GM12878 (cell line): Measurements from ENCODE around the gene NEAT1. TPM values are rescaled to one million over a fixed set of nuclear protein-coding genes. Genes with fewer than 3 reads are reported as not detected.

ENCODE experiments used
- ATAC-seq: fragments of 200-7000 bp; cut with Tn5 transposase; 3 replicates; pipeline ENCODE4 v1.9.1; 2020; ENCODE audit warnings: mild to moderate bottlenecking, moderate library complexity
- BruUV-seq: library from RNA; stranded (reverse); fragments of 400-500 nt; replicated peaks from 2 replicates; lab custom pipeline; 2021; lab: Mats Ljungman, UMichigan
- CTCF ChIA-PET: fragments of 300-600 bp; sonication (Branson Sonifier 250); formaldehyde crosslinking; extraction: SDS; loops from one replicate; lab custom pipeline; 2021; ENCODE audit warnings: inconsistent platforms; lab: Yijun Ruan, JAX
- POLR2A ChIA-PET: fragments of 350-600 bp; formaldehyde crosslinking; extraction: SDS; loops from one replicate; lab custom pipeline; 2021; ENCODE audit warnings: inconsistent platforms; lab: Charles Lee
- RAD21 ChIA-PET: fragments of 300-600 bp; sonication (Branson Sonifier 250); formaldehyde crosslinking; loops from one replicate; lab custom pipeline; 2023; ENCODE audit warnings: antibody characterized with exemption; ENCODE audit not compliant: unreplicated experiment; lab: Charles Lee
- SMC1A ChIA-PET: fragments of 300-600 bp; sonication (Branson Sonifier 250); formaldehyde crosslinking; loops from one replicate; lab custom pipeline; 2023; ENCODE audit not compliant: unreplicated experiment, uncharacterized antibody; lab: Charles Lee
- DNase-seq: peaks from one replicate; pipeline ENCODE4 v3.0.0-alpha.2; 2011; ENCODE audit warnings: low read depth, low spot score
- FAIRE-seq: peaks from 3 replicates; lab custom pipeline; 2011; peaks lifted over from hg19 to GRCh38; lab: Jason Lieb, UNC
- H2AFZ ChIP-seq: 2 replicates; pipeline ENCODE4 v1.6.0; 2011; ENCODE audit warnings: low read depth, low read length, control low read depth; ENCODE audit not compliant: control insufficient read depth
- H3K27ac ChIP-seq: 2 replicates; pipeline ENCODE4 v1.5.1; 2011; ENCODE audit warnings: control low read depth; ENCODE audit not compliant: control insufficient read depth, insufficient read depth
- H3K27me3 ChIP-seq, 2 experiments: replicated peaks in 1 of 2; 2 replicates each; pipeline versions ENCODE4 v1.6.0 to v1.6.1; 2011; ENCODE audit warnings: low read length in 1 of 2; ENCODE audit not compliant: control insufficient read depth in 2 of 2, insufficient read depth in 2 of 2
- H3K36me3 ChIP-seq, 2 experiments: 2 replicates each; pipeline ENCODE4 v1.5.1; 2011; ENCODE audit warnings: low read length in 1 of 2; ENCODE audit not compliant: control insufficient read depth in 2 of 2, insufficient read depth in 2 of 2
- H3K4me1 ChIP-seq: 2 replicates; pipeline ENCODE4 v1.6.1; 2011; ENCODE audit warnings: mild to moderate bottlenecking, low read length, moderate library complexity, mixed read lengths; ENCODE audit not compliant: control insufficient read depth, insufficient read depth
- H3K4me2 ChIP-seq: 2 replicates; pipeline ENCODE4 v1.6.0; 2011; ENCODE audit warnings: control low read depth; ENCODE audit not compliant: control insufficient read depth, insufficient read depth
- H3K4me3 ChIP-seq: fragments of 200-600 bp; sonication (generic); 2 replicates; pipeline ENCODE4 v1.5.1; 2016
- H3K79me2 ChIP-seq: 2 replicates; pipeline ENCODE4 v1.6.0; 2011; ENCODE audit warnings: low read length; ENCODE audit not compliant: control insufficient read depth, insufficient read depth
- H3K9ac ChIP-seq: 2 replicates; pipeline ENCODE4 v1.8.0; 2011; ENCODE audit warnings: low read length, control low read depth, mixed read lengths; ENCODE audit not compliant: control insufficient read depth, insufficient read depth
- H3K9me3 ChIP-seq: replicated peaks from 3 replicates; pipeline ENCODE4 v1.5.1; 2011; ENCODE audit warnings: mild to moderate bottlenecking, low read length; ENCODE audit not compliant: control insufficient read depth, insufficient read depth
- H4K20me1 ChIP-seq: 2 replicates; pipeline ENCODE4 v1.6.0; 2011; ENCODE audit not compliant: control insufficient read depth, insufficient read depth
- BACH1 ChIP-seq: fragments of 450-650 bp; IDR thresholded peaks from 2 replicates; pipeline ENCODE4 v1.6.1; 2017; ENCODE audit warnings: mild to moderate bottlenecking, borderline replicate concordance
- BHLHE40 ChIP-seq, 2 experiments: fragments of 450-650 bp in 1 of 2; IDR thresholded peaks; 2 replicates each; pipeline ENCODE4 v1.6.1; 2011 to 2017; ENCODE audit warnings: low read depth in 2 of 2, borderline replicate concordance in 1 of 2, improper control_type of control experiment in 1 of 2, low read length in 1 of 2, mild to moderate bottlenecking in 1 of 2
- CREB1 ChIP-seq: IDR thresholded peaks from 2 replicates; pipeline ENCODE4 v1.6.1; 2012; ENCODE audit warnings: low read depth, mild to moderate bottlenecking, inconsistent platforms
- NRF1 ChIP-seq: conservative IDR thresholded peaks from 2 replicates; pipeline ENCODE4 v1.6.1; 2011; ENCODE audit warnings: mild to moderate bottlenecking, low read depth, low read length, improper control_type of control experiment
- PML ChIP-seq: IDR thresholded peaks from 2 replicates; pipeline ENCODE4 v1.6.1; 2012; ENCODE audit warnings: low read length, inconsistent platforms
- POLR2A ChIP-seq: IDR thresholded peaks from 2 replicates; pipeline ENCODE4 v1.6.1; 2011; ENCODE audit warnings: low read depth, mild to moderate bottlenecking, low read length
- RELA ChIP-seq: fragments of 450-650 bp; IDR thresholded peaks from 2 replicates; pipeline ENCODE4 v1.8.0; 2014; ENCODE audit warnings: borderline replicate concordance; ENCODE audit not compliant: partially characterized antibody
- RUNX3 ChIP-seq: IDR thresholded peaks from 2 replicates; pipeline ENCODE4 v1.6.1; 2012; ENCODE audit warnings: low read length, inconsistent platforms
- SUZ12 ChIP-seq: fragments of 200-600 bp; sonication (generic); IDR thresholded peaks from one replicate; pipeline ENCODE4 v1.6.1; 2018; ENCODE audit warnings: antibody characterized with exemption, mild to moderate bottlenecking; ENCODE audit not compliant: unreplicated experiment
- TARDBP ChIP-seq: IDR thresholded peaks from 2 replicates; pipeline ENCODE4 v1.6.1; 2016; ENCODE audit warnings: borderline replicate concordance
- YBX1 ChIP-seq: fragments of 450-650 bp; IDR thresholded peaks from 2 replicates; pipeline ENCODE4 v1.6.1; 2016; ENCODE audit warnings: antibody characterized with exemption
- ZNF274 ChIP-seq: IDR thresholded peaks from one replicate; pipeline ENCODE4 v1.8.0; 2011; ENCODE audit not compliant: insufficient read length, insufficient read depth
- ZNF622 ChIP-seq: fragments of 450-650 bp; IDR thresholded peaks from 2 replicates; pipeline ENCODE4 v1.6.1; 2017; ENCODE audit warnings: mild to moderate bottlenecking, inconsistent platforms
- WGBS: methylation state at CpG from one replicate; pipeline ENCODE4 v1.1.6; 2016; ENCODE audit warnings: low lambda C conversion rate; ENCODE audit not compliant: insufficient replicate concordance, insufficient coverage; ENCODE audit errors: missing lambda C conversion rate; 5-methylcytosine and 5-hydroxymethylcytosine counted together
- in situ Hi-C: fragments of 300-500 bp; cut with MboI; formaldehyde crosslinking; loops from 9 replicates; pipeline ENCODE4 v1.14.3; 2018; ENCODE audit warnings: mixed read lengths
- intact Hi-C: fragments of 100-400 bp; cut with micrococcal nuclease; formaldehyde crosslinking; loops from one replicate; pipeline ENCODE4 v1.14.2; 2022; ENCODE audit not compliant: unreplicated experiment
- polyA plus RNA-seq, 11 experiments: library from polyadenylated mRNA; depleted of rRNA in 4 of 11; unstranded in 6 of 11; stranded (reverse) in 5 of 11; fragments of >200 nt; fragmentation: Nextera tagmentation in 4 of 11; fragmentation: Illumina TruSeq in 1 of 11; extraction: Ambion mirVana in 4 of 11; extraction: Trizol in 1 of 11; gene quantifications; 1 replicate in 1 of 11; 2 replicates in 10 of 11; pipeline versions ENCODE4 v1.2.1 to v1.2.3, GENCODE V29; 2011 to 2016; ENCODE audit warnings: inconsistent platforms in 2 of 11, missing spikeins in 2 of 11, low read depth in 1 of 11
- total RNA-seq, 4 experiments: library from RNA; depleted of rRNA in 3 of 4; stranded (reverse); fragments of >200 nt in 3 of 4; fragmentation: Illumina TruSeq in 1 of 4; extraction: Trizol in 1 of 4; gene quantifications; 2 replicates each; pipeline versions ENCODE4 v1.2.1 to v1.2.3, GENCODE V29; 2013 to 2021
- TF ChIP-seq, protein P1 (sequence below): IDR thresholded peaks from 2 replicates; pipeline ENCODE4 v1.6.1; 2011; ENCODE audit warnings: low read depth, low read length, improper control_type of control experiment, borderline replicate concordance
- TF ChIP-seq, protein P2 (sequence below): fragments of 450-650 bp; IDR thresholded peaks from 2 replicates; pipeline ENCODE4 v1.6.1; 2017; ENCODE audit warnings: borderline replicate concordance
- TF ChIP-seq, protein P3 (sequence below): fragments of 450-650 bp; formaldehyde crosslinking; IDR thresholded peaks from 2 replicates; pipeline ENCODE4 v1.4.0; 2020; ENCODE audit warnings: mild to moderate bottlenecking, moderate library complexity
- TF ChIP-seq, protein P4 (sequence below): IDR thresholded peaks from 2 replicates; pipeline ENCODE4 v1.6.1; 2011; ENCODE audit warnings: low read depth, mild to moderate bottlenecking, low read length, moderate library complexity, borderline replicate concordance; ENCODE audit errors: extremely low read depth
- TF ChIP-seq, protein P5 (sequence below): IDR thresholded peaks from 2 replicates; pipeline ENCODE4 v1.6.1; 2012; ENCODE audit warnings: low read depth, low read length, improper control_type of control experiment

NEAT1 gene
- total and polyA plus RNA-seq, 10 of the 15 experiments (the other 5 are each of a cell fraction or from before 2014, with no cell fraction given) = 13.6 to 328 (median 69.4) TPM

DNA sequence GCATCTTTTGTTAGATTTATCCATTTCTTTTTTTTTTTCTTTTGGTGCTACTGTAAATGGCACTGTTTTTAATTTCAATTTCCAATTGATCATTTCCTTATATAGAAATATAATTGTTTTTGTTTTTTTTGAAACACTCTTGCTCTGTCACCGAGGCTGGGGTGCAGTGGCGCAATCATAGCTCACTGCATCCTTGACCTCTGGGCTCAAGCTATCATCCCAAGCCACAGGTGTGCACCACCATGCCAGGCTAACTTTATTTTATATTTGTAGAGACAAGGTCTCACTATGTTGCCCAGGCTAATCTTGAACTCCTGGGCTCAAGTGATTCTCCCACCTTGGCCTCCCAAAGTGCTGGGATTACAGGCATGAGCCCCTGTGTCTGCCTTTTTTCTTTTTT is 19.8 kb upstream of the NEAT1 start:
- Histone ChIP-seq H3K9me3 (no peaks in the 10 kb centered on the region), H3K27me3 (no peaks in the 10 kb centered on the region), H3K9ac (no peak overlapping the region), H3K27ac (0 out of 2 replicates have a peak overlapping the region, but pooled peaks have one; percentile 18), H3K4me3 (no peak overlapping the region), H3K36me3 (peaks cover 22 to 25% of the 10 kb centered on the region in 2 experiments), H3K79me2 (no peaks in the 10 kb centered on the region; the same call in 1 of the 2 replicates), H4K20me1 (no peaks in the 10 kb centered on the region), H3K4me1 (peaks cover 20% of the 10 kb centered on the region), H2AFZ (no peak overlapping the region), H3K4me2 (no peak overlapping the region)
- BruUV-seq = no TSS peak
- POLR2A ChIA-PET = interaction anchor here (0.6 to 2.8 kb wide), 4 partner anchors 13 to 100 kb away, joined by 3 to 10 read pairs (median 6); no protein-coding TSS in a partner anchor
- CTCF ChIA-PET = interaction anchor here (0.6 to 2.9 kb wide), 7 partner anchors 12 to 820 kb away, joined by 3 to 13 read pairs (median 3); no protein-coding TSS in a partner anchor
- ATAC-seq (no peak), FAIRE-seq (no peak), DNase-seq (no peak)
- intact Hi-C loops (no loop called here), in situ Hi-C loops (no loop called here)
- RAD21 ChIA-PET = interaction anchor here (0.5 to 1.5 kb wide), 7 partner anchors 13 to 106 kb away, joined by 3 to 6 read pairs (median 4); no protein-coding TSS in a partner anchor
- SMC1A ChIA-PET = interaction anchor here (0.5 to 1.9 kb wide), 5 partner anchors 14 to 129 kb away, joined by 3 to 7 read pairs (median 3); no protein-coding TSS in a partner anchor
- WGBS = 65% methylated on average over 2 of the region's 2 CpGs
- no peak for TF ChIP-seq NRF1
- no peak for TF ChIP-seq CREB1
- TF ChIP-seq POLR2A = no peak
- TF ChIP-seq SUZ12 = no peak
- no peak for TF ChIP-seq RELA
- TF ChIP-seq, protein P1, sequence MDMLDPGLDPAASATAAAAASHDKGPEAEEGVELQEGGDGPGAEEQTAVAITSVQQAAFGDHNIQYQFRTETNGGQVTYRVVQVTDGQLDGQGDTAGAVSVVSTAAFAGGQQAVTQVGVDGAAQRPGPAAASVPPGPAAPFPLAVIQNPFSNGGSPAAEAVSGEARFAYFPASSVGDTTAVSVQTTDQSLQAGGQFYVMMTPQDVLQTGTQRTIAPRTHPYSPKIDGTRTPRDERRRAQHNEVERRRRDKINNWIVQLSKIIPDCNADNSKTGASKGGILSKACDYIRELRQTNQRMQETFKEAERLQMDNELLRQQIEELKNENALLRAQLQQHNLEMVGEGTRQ = no peak
- TF ChIP-seq, protein P2, sequence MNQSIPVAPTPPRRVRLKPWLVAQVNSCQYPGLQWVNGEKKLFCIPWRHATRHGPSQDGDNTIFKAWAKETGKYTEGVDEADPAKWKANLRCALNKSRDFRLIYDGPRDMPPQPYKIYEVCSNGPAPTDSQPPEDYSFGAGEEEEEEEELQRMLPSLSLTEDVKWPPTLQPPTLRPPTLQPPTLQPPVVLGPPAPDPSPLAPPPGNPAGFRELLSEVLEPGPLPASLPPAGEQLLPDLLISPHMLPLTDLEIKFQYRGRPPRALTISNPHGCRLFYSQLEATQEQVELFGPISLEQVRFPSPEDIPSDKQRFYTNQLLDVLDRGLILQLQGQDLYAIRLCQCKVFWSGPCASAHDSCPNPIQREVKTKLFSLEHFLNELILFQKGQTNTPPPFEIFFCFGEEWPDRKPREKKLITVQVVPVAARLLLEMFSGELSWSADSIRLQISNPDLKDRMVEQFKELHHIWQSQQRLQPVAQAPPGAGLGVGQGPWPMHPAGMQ = no peak
- TF ChIP-seq PML = no peak
- no peak for TF ChIP-seq ZNF622
- no peak for TF ChIP-seq RUNX3
- TF ChIP-seq, protein P3, sequence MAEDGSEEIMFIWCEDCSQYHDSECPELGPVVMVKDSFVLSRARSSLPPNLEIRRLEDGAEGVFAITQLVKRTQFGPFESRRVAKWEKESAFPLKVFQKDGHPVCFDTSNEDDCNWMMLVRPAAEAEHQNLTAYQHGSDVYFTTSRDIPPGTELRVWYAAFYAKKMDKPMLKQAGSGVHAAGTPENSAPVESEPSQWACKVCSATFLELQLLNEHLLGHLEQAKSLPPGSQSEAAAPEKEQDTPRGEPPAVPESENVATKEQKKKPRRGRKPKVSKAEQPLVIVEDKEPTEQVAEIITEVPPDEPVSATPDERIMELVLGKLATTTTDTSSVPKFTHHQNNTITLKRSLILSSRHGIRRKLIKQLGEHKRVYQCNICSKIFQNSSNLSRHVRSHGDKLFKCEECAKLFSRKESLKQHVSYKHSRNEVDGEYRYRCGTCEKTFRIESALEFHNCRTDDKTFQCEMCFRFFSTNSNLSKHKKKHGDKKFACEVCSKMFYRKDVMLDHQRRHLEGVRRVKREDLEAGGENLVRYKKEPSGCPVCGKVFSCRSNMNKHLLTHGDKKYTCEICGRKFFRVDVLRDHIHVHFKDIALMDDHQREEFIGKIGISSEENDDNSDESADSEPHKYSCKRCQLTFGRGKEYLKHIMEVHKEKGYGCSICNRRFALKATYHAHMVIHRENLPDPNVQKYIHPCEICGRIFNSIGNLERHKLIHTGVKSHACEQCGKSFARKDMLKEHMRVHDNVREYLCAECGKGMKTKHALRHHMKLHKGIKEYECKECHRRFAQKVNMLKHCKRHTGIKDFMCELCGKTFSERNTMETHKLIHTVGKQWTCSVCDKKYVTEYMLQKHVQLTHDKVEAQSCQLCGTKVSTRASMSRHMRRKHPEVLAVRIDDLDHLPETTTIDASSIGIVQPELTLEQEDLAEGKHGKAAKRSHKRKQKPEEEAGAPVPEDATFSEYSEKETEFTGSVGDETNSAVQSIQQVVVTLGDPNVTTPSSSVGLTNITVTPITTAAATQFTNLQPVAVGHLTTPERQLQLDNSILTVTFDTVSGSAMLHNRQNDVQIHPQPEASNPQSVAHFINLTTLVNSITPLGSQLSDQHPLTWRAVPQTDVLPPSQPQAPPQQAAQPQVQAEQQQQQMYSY (CRISPR knock-in tag) = no peak
- TF ChIP-seq, protein P4, sequence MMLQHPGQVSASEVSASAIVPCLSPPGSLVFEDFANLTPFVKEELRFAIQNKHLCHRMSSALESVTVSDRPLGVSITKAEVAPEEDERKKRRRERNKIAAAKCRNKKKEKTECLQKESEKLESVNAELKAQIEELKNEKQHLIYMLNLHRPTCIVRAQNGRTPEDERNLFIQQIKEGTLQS = no peak
- TF ChIP-seq, protein P5, sequence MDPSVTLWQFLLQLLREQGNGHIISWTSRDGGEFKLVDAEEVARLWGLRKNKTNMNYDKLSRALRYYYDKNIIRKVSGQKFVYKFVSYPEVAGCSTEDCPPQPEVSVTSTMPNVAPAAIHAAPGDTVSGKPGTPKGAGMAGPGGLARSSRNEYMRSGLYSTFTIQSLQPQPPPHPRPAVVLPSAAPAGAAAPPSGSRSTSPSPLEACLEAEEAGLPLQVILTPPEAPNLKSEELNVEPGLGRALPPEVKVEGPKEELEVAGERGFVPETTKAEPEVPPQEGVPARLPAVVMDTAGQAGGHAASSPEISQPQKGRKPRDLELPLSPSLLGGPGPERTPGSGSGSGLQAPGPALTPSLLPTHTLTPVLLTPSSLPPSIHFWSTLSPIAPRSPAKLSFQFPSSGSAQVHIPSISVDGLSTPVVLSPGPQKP = no peak
- no peak for TF ChIP-seq BACH1
- TF ChIP-seq TARDBP = no peak
- no peak for TF ChIP-seq BHLHE40 (IDR thresholded peaks at IDR 0.05; ENCODE audit: borderline replicate concordance in 1 of 2, low read depth in 2 of 2, low read length in 1 of 2)
- no peak for TF ChIP-seq ZNF274
- no peak for TF ChIP-seq YBX1
